Left hindlimb (tissue), 1 donor: ENCODE measurements around the gene ADGRV1.
"Not testable (repeated sequence)": the region's sequence is repeated elsewhere in the genome, so short reads cannot be mapped to it uniquely, and the experiment has no call there.

Experiments
- DNase-seq: peaks from one replicate; pipeline ENCODE4 v3.0.0-alpha.2; 2018

ADGRV1 gene

GRCh38 chr5:90962481-90962880, 403.9 kb downstream of the ADGRV1 start:
- no peak for DNase-seq

DNA sequence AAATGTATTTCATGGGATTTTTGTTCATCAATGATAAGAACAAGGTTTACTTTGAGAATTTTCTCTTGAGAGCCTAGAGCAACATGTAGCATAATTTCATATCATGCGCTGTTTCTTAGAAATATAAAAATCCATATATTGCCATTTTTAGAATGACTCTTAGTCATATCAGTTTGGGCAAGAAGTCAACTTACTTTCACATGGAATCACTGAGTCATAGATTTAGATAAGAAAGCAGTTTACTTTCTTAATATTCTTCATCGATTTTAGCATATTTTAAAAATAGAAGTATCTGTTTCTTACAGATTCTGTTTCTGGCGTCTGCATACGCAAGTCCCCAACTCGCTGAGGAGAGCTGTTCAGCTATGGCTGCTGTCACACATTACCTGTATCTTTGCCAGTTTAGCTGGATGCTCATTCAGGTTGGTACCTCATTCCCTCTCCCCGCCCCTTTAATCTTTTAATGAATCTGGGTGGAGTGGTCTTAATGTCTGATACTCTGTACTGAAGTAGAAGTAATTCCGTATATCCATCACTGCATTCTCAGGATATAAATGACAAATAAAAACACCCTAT, 406.6 kb downstream of the ADGRV1 start:
- no peak for DNase-seq

DNA sequence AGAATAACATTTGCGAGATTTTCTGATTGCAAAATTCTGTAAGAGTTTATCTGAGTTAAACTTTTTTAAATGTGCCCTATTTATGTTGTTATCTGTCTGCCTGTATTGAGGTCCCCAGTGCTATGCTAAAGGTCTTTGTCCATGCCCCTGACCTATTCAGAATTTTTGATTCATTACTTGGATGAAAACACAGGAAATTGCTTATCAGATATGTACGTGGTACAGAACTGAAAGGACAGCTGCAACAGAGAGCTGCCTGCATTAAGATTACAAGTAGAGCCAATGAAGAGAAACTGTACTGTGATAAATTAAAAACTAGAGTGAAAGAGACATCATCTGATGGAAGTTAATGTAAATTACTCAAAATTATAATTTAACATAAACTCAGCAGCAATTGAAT, 408.8 kb downstream of the ADGRV1 start:
- DNase-seq = no peak

- no peak for DNase-seq
These were observed 409.3 kb downstream of the ADGRV1 start for GRCh38 chr5:90967851-90968250.

- DNase-seq = no peak
These were observed 409.7 kb downstream of the ADGRV1 start for GRCh38 chr5:90968319-90968718.

DNA sequence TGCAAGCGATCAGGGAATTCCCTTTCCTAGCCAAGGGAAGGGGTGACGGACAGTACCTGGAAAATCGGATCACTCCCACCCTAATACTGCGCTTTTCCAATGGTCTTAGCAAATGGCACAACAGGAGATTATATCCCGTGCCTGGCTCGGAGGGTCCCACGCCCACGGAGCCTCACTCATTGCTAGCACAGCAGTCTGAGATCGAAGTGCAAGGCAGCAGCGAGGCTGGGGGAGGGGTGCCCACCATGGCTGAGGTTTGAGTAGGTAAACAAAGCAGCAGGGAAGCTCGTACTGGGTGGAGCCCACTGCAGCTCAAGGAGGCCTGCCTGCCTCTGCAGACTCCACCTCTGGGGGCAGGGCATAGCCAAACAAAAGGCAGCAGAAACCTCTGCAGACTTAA, 411.3 kb downstream of the ADGRV1 start:
- not testable (repeated sequence) for DNase-seq

DNA sequence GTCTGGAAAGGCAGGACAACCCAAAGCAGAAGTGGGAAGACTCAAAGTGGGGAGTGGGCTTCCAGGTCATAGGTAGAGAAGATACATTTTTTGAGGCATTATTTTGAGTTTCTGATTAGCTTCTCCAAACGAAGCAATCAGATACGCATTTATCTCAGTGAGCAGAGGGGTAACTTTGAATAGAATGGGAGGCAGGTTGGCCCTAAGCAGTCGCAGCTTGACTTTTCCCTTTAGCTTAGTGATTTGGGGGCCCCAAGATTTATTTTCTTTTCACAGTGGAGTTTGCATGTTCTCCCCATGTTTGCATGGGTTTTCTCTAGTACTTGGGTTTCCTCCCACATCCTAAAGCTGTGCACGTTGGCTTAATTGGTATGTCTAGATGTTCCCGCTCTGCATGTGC, 422.6 kb downstream of the ADGRV1 start:
- DNase-seq = no peak

DNA sequence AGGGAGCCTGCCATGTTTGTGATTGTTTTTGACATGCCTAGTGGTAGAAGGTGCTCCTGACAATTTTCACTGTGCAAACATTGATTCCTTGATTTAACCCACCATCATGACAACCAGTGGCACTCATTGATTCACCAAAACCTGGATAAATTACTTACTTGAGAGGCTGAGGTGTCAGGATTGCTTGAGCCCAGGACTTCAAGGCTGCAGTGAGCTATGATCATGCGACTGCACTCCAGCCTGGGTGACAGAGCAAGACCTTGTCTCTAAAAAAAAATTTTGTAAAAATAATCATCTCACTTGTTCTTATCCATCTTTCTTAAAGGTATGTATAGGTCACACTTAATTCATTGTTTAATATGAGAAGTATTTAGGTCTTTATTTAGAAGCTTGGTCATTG, 423.2 kb downstream of the ADGRV1 start:
- no peak for DNase-seq

- DNase-seq = peak; percentile 25
These were observed 424.0 kb downstream of the ADGRV1 start for GRCh38 chr5:90982576-90982975.

- DNase-seq = no peak
These were observed 424.6 kb downstream of the ADGRV1 start for GRCh38 chr5:90983148-90983547.

GRCh38 chr5:90983711-90984124, 425.1 kb downstream of the ADGRV1 start:
- no peak for DNase-seq

- DNase-seq = no peak
These were observed 426.7 kb downstream of the ADGRV1 start for GRCh38 chr5:90985341-90985740.

GRCh38 chr5:90987726-90988125, 429.1 kb downstream of the ADGRV1 start:
- no peak for DNase-seq

GRCh38 chr5:90991201-90991600, 432.6 kb downstream of the ADGRV1 start:
- no peak for DNase-seq

DNA sequence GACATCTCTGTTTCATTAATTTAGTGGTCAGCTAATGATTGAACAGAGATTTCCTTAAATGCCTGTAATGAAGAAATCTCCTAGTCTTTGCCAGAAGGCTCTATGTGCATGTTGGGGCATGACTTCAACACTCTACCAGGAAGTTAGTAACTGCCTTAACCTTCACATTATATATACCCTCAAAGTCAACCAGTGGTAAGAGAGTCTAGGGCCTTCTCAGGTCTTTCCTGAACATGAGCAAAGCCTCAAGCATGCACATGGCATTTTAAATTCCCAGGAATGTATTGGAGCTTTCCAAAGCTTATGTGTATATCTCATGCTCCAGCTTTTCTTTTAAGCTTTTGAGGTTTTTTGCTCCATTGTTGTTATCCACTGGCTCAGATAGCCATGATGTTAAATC, 436.2 kb downstream of the ADGRV1 start:
- DNase-seq = no peak

GRCh38 chr5:90996089-90996488, 437.5 kb downstream of the ADGRV1 start:
- no peak for DNase-seq

- DNase-seq = no peak
These were observed 438.5 kb downstream of the ADGRV1 start for GRCh38 chr5:90997082-90997481.

DNA sequence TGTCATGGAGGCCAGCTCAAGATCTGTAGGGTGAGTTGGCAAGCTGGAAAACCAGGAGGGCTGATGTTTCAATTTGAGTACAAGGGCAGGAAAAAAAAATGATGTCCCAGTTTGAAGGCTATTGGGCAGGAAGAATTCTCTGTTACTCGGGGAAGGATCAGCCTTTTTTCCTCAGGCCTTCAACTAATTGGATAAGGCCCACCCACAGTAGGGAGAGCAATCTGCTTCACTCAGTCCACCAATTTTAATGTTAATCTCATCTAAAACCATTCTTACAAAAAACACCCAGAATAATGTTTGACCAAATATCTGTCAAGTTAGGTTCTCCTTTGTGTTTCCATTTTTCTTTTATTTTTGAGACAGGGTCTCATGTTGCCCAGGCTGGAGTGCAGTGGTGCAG, 442.1 kb downstream of the ADGRV1 start:
- no peak for DNase-seq

- no peak for DNase-seq
These were observed 448.1 kb downstream of the ADGRV1 start for GRCh38 chr5:91006713-91007112.

DNA sequence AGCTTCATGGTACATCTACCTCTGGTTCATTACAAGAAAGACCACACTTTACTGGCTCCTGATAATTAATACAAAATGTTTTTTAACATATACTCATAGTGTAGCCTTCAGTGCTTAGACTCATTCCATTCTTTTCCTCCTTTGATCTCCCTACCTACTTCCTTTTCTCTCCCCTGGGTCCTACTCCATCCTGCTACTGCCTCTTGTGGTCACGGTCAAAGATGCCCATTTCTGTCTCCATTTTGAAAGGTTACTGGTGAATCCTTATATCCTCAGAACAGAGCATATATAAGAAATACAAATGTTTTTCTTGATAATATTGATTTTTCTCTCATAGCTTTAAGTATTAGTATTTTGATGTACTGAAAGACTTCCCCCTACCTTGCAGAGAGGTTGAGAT, 448.7 kb downstream of the ADGRV1 start:
- DNase-seq = no peak

GRCh38 chr5:91007780-91008402, 449.3 kb downstream of the ADGRV1 start:
- DNase-seq = no peak

DNA sequence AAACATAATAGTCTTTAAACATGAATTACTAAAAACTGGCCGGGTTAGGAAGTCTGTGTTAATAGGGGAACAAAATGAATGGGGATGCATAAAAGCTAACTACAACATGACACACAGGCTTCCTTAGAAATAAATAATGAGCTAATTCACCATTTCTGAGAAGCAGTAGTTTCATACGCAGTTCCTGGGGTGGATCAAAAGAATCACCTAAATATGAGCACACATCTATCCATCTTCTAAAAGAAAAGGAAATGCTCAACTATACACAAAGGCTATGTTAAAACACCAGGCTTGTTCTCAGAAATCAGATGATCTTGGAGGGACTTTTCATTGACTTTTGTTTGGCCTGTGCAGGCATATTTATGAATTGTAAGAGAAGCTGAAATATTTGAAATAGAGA, 451.5 kb downstream of the ADGRV1 start:
- no peak for DNase-seq

DNA sequence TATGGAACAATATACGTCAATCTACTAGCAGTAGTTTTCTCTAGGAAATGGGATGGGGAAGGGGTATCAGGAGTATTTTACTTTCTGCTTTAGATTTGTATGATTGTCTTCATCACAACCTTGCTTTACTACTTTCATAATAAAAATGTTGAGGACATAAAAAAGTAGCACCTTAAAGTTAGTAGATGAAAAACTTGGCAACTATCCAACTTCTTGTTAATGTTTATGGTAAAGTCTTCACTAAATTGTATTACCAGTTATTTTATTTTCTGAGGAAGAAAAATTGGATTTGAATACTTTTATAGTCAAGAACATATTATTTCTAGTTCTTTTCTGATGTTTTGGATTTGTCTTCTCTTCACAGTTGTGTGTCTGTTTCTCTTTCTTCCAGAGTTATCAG, 452.4 kb downstream of the ADGRV1 start:
- no peak for DNase-seq

DNA sequence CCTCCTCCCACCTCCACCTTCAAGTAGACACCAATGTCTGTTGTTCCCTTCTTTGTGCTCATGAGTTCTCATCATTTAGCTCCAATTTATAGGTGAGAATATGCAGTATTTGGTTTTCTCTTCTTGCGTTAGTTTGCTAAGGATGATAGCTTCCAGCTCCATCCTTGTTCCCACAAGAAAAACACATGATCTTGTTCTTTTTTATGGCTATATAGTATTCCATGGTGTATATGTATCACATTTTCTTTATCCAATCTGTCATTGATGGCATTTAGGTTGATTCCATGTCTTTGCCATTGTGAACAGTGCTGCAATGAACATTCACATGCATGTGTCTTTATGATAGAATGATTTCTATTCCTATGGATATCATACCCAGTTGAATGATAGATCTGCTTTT, 454.3 kb downstream of the ADGRV1 start:
- not testable (repeated sequence) for DNase-seq

- DNase-seq = no peak
These were observed 457.7 kb downstream of the ADGRV1 start for GRCh38 chr5:91016322-91016721.
